GM11168 (cell line): ENCODE data around the gene NHLRC2.
"Not testable (repeated sequence)": the region's sequence is repeated elsewhere in the genome, so short reads cannot be mapped to it uniquely, and the experiment has no call there.

ENCODE experiments used
- in situ Hi-C: fragments of 300-500 bp; cut with MboI; formaldehyde crosslinking; loops from one replicate; pipeline ENCODE4 v1.12.0; 2022; ENCODE audit warnings: low sequenced_read_pairs; ENCODE audit not compliant: unreplicated experiment

Gene NHLRC2

DNA sequence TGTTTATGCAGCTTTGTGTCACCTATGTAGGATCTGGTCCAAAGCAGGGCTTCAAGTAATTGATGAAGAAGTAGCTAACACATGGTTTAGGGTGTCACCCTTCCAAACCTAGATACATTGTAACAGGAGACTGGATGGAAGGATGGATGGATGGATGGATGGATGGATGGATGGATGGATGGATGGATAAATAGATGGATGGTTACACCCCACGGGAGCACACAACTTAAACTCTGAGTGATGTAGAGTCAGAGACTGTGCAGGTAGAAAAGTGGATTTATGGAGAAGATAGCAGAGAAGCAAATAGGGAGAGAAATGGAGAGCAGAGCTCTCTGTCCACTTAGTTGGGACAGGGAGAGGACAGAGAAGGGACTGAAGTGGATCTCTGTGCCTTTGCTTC, 78.4 kb downstream of the NHLRC2 start:
- in situ Hi-C loops: no loop called here

- in situ Hi-C loops: no loop called here
These were observed 79.6 kb downstream of the NHLRC2 start for GRCh38 chr10:113933894-113934532.

DNA sequence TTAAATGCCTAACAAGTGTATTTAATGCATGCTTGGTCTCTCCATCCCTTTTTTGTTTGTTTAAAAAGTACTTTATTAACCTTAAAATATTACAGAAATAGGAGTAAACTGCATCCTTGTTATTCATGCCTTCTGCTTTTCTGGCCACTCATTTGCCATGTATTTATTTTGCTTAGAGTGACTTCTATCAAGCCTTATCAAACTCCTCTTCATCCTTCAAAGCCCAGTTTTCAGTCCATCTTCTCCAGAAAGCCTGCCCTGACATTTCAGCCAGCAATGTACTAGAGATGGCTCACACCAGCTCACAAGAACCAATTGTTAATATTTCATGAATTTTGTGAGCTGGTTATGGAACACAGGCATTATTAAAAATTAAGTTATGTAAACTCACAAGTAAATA, 82.8 kb downstream of the NHLRC2 start:
- in situ Hi-C loops: no loop called here

DNA sequence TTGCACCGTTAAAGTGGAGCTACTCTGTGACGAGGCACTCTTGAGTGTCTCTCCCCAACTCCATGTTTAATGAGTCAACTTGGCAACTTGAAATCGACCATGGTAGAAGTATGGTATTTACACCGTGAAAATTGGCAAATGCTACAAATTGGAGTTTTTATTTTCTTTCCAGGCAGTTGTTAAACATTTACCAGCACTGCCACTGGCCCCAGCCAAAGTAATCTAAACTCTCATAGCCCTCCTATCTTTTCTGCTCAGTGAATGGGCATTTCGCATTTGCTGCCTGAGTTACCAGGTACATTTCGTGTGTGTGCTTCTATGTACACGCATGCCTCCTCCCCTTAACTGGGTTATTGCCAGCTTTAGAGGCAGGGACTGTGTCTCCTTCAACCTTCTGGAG, 83.3 kb downstream of the NHLRC2 start:
- in situ Hi-C loops: no loop called here

GRCh38 chr10:113939212-113939860, 84.9 kb downstream of the NHLRC2 start:
- in situ Hi-C loops: no loop called here

DNA sequence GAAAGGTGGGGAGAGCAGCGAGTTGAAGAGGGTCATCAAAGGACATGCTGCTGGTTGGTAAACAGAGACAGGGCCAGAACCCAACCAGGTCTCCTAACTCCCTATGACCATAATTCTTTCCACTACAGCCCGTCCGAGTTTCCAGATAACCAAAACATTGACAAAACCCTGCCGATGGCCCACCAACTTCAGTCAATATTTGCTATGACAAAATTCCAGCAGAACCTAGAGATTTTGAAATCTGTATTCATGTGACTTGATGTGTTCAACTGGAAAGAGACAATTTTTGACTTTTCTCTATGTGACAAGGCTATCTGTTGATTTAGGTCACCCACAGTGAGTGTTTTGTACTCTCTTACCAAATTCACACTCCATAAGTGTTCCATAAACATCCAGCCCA, 86.7 kb downstream of the NHLRC2 start:
- in situ Hi-C loops: no loop called here

DNA sequence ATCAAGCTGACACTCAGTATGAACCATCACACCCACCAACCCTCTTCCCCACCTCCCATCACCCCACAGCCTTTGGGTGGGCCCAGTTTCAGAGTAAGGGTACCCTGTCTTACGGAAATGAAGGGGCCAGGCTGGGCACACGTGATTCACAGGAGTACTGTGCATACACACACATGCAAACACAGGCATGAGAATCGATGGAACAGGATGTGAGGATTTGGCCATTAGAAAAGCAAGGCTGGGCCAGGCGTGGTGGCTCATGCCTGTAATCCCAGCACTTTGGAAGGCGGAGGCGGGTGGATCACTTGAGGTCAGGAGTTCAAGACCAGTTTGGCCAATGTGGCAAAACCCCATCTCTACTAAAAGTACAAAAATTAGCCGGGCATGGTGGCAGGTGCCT, 88.7 kb downstream of the NHLRC2 start:
- in situ Hi-C loops: not testable (repeated sequence)

GRCh38 chr10:113945075-113945686, 90.7 kb downstream of the NHLRC2 start:
- in situ Hi-C loops: no loop called here

GRCh38 chr10:113945687-113946085, 91.2 kb downstream of the NHLRC2 start:
- in situ Hi-C loops: no loop called here

GRCh38 chr10:113947184-113948041, 93.0 kb downstream of the NHLRC2 start:
- in situ Hi-C loops: no loop called here

DNA sequence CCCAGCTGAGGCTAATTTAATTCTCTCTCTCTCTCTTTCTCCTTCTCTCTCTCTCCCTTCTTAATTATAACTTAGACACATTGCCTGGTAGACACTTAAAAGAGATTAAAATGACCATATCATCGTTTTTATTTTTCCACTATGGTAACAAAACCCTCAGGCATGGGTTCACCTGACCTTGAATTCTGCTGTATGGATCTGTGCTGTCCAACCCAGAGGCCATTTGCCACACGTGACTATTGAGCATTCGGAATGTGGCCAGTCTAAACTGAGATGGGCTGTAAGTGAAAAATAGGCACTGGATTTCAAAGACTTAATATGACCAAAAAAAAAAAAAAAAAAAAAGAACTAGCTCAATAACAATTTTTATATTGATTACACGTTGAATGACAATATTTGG, 93.6 kb downstream of the NHLRC2 start:
- in situ Hi-C loops: no loop called here

GRCh38 chr10:113950268-113950667, 95.8 kb downstream of the NHLRC2 start:
- in situ Hi-C loops: no loop called here

GRCh38 chr10:113953505-113954272, 99.2 kb downstream of the NHLRC2 start:
- in situ Hi-C loops: no loop called here

- in situ Hi-C loops: no loop called here
These were observed 99.9 kb downstream of the NHLRC2 start for GRCh38 chr10:113954409-113954808.

DNA sequence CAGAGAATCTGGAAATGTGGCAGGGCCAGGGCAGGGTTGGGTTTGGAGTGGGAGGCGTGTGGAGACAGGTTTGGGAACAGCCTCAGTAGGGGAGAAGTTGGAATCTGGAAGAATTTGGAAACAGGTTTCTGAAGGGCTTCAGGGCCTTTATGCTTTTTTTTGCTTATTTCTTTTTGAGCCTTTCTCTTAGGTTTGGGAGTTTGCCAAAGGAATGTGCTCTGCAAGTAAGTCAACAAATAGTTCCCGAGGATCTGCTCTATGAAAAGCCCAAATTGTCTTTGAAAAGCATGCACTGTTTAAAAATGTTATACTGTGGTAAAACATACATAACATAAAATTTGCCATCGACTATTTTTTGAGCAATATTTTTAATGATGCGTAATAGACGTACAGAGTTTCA, 102.6 kb downstream of the NHLRC2 start:
- in situ Hi-C loops: no loop called here

GRCh38 chr10:113958631-113959382, 104.3 kb downstream of the NHLRC2 start:
- in situ Hi-C loops: no loop called here

DNA sequence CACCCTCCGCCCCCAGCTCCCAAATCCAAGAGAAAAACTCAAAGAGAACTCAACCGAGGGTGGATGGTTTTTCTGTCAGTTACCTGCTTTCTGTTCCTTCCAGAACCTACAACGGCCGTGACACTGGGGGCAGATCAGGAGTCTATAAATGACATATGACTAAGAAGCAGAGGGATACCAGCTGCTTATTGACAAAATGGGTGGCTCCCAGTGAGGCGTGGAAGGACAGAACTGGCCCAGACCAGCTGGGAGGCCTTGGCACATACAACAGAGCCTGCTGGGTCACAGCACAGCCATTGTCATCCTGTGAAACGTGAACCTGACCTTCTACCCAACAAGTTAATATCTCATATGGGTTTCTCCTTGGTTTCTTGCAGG, 104.9 kb downstream of the NHLRC2 start:
- in situ Hi-C loops: no loop called here

- in situ Hi-C loops: no loop called here
These were observed 106.2 kb downstream of the NHLRC2 start for GRCh38 chr10:113960617-113961181.
